Fibroblast of pulmonary artery (primary cell): ENCODE measurements around the gene BCAR3.
"Not testable (repeated sequence)": the region's sequence is repeated elsewhere in the genome, so short reads cannot be mapped to it uniquely, and the experiment has no call there.

Experiments
- DNase-seq: peaks from one replicate; pipeline ENCODE4 v3.0.0-alpha.2; 2010; ENCODE audit warnings: low read depth
- H3K4me3 ChIP-seq: replicated peaks from 2 replicates; pipeline ENCODE4 v1.5.1; 2011; ENCODE audit warnings: low read depth, mild to moderate bottlenecking, control low read depth, low read length, moderate library complexity
- TF ChIP-seq, protein P1 (sequence below): IDR thresholded peaks from 2 replicates; pipeline ENCODE4 v1.5.1; 2011; ENCODE audit warnings: mild to moderate bottlenecking, control low read depth, low read length, inconsistent platforms; ENCODE audit errors: missing control alignments

BCAR3 gene

DNA sequence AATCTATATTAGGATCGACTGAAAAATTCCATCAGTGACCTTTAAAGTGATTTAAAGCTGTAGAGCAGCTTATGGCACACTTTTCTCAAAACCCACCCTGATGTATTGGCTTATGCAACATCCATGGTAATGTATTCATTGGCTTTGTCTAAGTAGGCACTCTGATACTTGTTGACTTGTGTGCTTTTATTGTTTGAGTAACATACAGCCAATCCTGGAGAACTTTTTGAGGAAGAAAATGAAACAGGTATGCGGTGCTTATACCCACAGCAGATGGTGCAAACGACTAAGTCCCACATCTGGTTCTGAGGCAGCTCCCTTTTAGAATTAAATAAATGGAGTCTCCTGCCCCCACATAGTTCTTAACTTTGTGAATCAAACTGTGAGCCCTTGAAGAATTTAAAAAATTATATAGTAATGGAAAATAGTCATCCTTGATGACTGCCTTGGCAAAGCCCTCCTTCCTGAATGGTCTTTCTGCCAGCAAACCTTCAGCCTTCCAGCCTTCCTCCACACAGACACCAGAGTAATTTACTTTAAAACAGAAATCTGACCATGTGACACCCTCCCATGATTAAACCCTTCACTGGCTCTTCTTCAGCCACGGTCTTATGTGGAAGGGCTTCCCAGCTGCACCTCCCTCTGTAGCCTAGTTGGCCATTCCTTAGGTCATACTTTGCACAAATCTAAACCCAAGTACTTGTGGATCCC lies 116.0 kb downstream of the BCAR3 start:
- TF ChIP-seq, protein P1, sequence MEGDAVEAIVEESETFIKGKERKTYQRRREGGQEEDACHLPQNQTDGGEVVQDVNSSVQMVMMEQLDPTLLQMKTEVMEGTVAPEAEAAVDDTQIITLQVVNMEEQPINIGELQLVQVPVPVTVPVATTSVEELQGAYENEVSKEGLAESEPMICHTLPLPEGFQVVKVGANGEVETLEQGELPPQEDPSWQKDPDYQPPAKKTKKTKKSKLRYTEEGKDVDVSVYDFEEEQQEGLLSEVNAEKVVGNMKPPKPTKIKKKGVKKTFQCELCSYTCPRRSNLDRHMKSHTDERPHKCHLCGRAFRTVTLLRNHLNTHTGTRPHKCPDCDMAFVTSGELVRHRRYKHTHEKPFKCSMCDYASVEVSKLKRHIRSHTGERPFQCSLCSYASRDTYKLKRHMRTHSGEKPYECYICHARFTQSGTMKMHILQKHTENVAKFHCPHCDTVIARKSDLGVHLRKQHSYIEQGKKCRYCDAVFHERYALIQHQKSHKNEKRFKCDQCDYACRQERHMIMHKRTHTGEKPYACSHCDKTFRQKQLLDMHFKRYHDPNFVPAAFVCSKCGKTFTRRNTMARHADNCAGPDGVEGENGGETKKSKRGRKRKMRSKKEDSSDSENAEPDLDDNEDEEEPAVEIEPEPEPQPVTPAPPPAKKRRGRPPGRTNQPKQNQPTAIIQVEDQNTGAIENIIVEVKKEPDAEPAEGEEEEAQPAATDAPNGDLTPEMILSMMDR = no peak
- H3K4me3 ChIP-seq = no peak overlapping the region
- peak; percentile 81 for DNase-seq

DNA sequence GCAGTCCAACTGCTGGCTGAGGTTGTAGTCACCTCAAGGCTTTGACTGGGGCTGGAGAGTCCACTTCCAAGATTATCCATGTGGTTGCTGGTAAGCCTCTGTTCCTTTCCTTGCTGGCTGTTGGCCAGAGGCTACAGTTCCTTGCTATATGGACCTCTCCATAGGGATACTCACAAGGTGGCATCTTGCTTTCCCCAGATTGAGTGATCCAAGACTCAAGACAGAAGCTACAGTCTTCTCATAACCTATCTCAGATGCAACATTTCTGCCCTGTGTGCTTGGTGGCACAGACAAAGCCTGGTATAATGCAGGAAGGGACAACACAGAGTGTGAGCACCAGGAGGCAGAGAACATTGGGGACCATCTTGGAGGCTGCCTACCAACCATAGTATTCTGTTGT lies 121.9 kb downstream of the BCAR3 start:
- DNase-seq = no peak
- H3K4me3 ChIP-seq = no peak overlapping the region
- TF ChIP-seq, protein P1 = no peak

- TF ChIP-seq, protein P1 = no peak
- no peak for DNase-seq
- H3K4me3 ChIP-seq = no peak overlapping the region
These were observed 122.6 kb downstream of the BCAR3 start for GRCh38 chr1:93559045-93559444.

DNA sequence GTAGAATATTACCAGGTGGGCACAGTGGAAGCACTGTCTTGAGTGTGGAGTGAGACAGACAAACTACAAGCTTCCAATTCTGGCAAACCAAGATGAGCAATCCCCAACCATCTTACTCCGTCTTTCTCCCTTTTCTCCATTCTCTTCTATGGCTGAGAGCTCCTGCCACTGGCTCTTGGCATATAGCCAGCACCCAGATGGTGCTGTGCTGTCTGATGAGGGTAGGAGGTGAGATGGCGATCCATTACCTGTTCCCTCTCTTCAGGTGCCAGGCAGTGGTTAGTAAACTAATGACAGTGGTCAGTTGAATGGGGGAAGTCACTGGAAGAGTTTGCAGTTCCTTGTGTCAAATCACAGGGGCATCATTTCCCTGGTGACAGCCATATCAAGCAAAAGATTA lies 125.3 kb downstream of the BCAR3 start:
- TF ChIP-seq, protein P1 = no peak

GRCh38 chr1:93554883-93555872 lies 126.5 kb downstream of the BCAR3 start:
- peak; percentile 39 for DNase-seq
- H3K4me3 ChIP-seq = no peak overlapping the region
- TF ChIP-seq, protein P1 = no peak

More for the DNA sequence above, 125.3 kb downstream of the BCAR3 start:
- no peak for DNase-seq
- H3K4me3 ChIP-seq = no peak overlapping the region

- H3K4me3 ChIP-seq = not testable (repeated sequence)
- DNase-seq = peak; percentile 81
These were observed 127.6 kb downstream of the BCAR3 start for GRCh38 chr1:93553886-93554490.

GRCh38 chr1:93552741-93553455 lies 128.7 kb downstream of the BCAR3 start:
- no peak overlapping the region for H3K4me3 ChIP-seq
- peak; percentile 85 for DNase-seq
- TF ChIP-seq, protein P1 = no peak
